Measurements from ENCODE around the gene CFD. TPM values are rescaled to one million over a fixed set of nuclear protein-coding genes. Genes with fewer than 3 reads are reported as not detected.
A peak's percentile ranks its signal among the peaks of the same experiment; 100 is the strongest.

CFD gene
- total and polyA plus RNA-seq, 11 donors: 24.2 to 586 (median 103) TPM

GRCh38 chr19:814152-815078 lies 45.0 kb upstream of the CFD start:
- TF ChIP-seq CTCF (IDR thresholded peaks at IDR 0.05) (no peak), POLR2A (IDR thresholded peaks at IDR 0.05) (no peak)
- Histone ChIP-seq H3K27me3 (no peaks in the 10 kb centered on the region), H3K27ac (no peak overlapping the region), H3K36me3 (peaks cover 0 to 45% (median 36%) of the 10 kb centered on the region in 9 donors), H3K9me3 (no peaks in the 10 kb centered on the region), H3K4me3 (no peak overlapping the region), H3K4me1 (no peaks in the 10 kb centered on the region)
- WGBS, 4 donors: 87 to 95% (median 92%) methylated on average over 39 to 49 of the region's 49 CpGs
- ATAC-seq (peak; percentile 9 to 35 (median 19)), DNase-seq (peak in 2 of 5 donors; percentile 19 to 27)
- intact Hi-C loops (cut with DNase I): no loop called here

- H3K9me3 ChIP-seq: no peaks in the 10 kb centered on the region
- H3K27me3 ChIP-seq: no peaks in the 10 kb centered on the region
- H3K27ac ChIP-seq: no peak overlapping the region
- 89 to 96% (median 93%) methylated on average over 15 to 47 of the region's 47 CpGs for WGBS, 4 donors
- ATAC-seq: peak in 2 of 4 donors; percentile 9 to 10
- H3K4me1 ChIP-seq: no peaks in the 10 kb centered on the region
- intact Hi-C loops (cut with DNase I): no loop called here
- no peak overlapping the region for H3K4me3 ChIP-seq
- DNase-seq: peak in 3 of 5 donors; percentile 19 to 61 (median 30)
- TF ChIP-seq POLR2A (IDR thresholded peaks at IDR 0.05): no peak
- TF ChIP-seq CTCF (IDR thresholded peaks at IDR 0.05): no peak
- peaks cover 0 to 37% (median 27%) of the 10 kb centered on the region in 9 donors for H3K36me3 ChIP-seq
Observed at GRCh38 chr19:815079-815774, 44.2 kb upstream of the CFD start.

GRCh38 chr19:815775-816499 lies 43.5 kb upstream of the CFD start:
- no peaks in the 10 kb centered on the region for H3K9me3 ChIP-seq
- H3K36me3 ChIP-seq: peaks cover 0 to 30% (median 20%) of the 10 kb centered on the region in 9 donors
- H3K4me3 ChIP-seq: no peak overlapping the region
- ATAC-seq (no peak), DNase-seq (no peak)
- TF ChIP-seq POLR2A (IDR thresholded peaks at IDR 0.05): no peak
- TF ChIP-seq CTCF (IDR thresholded peaks at IDR 0.05): no peak
- peaks cover 0 to under 1% (median 0%) of the 10 kb centered on the region in 12 donors for H3K4me1 ChIP-seq
- intact Hi-C loops (cut with DNase I): no loop called here
- peaks cover 0 to under 1% (median 0%) of the 10 kb centered on the region in 9 donors for H3K27me3 ChIP-seq
- no peak overlapping the region for H3K27ac ChIP-seq
- 90 to 98% (median 96%) methylated on average over 12 to 13 of the region's 13 CpGs for WGBS, 4 donors

All from heart left ventricle (tissue), 16 donors.